ENCODE data around the gene TOB2.

The TOB2 gene

GRCh38 chr22:41446639-41447434 lies at the start of gene TOB2:
Gene TOB2 (minus strand): TSS chr22:41446801. CDS start chr22:41437345, 9,456 bp downstream.
- DNase-seq = peak; percentile 95

GRCh38 chr22:41491374-41492100 lies 44.9 kb upstream of the TOB2 start:
- no peak for DNase-seq

GRCh38 chr22:41488596-41489385 lies 42.2 kb upstream of the TOB2 start:
- no peak for DNase-seq

GRCh38 chr22:41488076-41488475 lies 41.5 kb upstream of the TOB2 start:
- no peak for DNase-seq

GRCh38 chr22:41487037-41487935 lies 40.7 kb upstream of the TOB2 start:
- no peak for DNase-seq

GRCh38 chr22:41485033-41485432 lies 38.4 kb upstream of the TOB2 start:
- no peak for DNase-seq

GRCh38 chr22:41482319-41482935 lies 35.8 kb upstream of the TOB2 start:
- no peak for DNase-seq

- no peak for DNase-seq
These were observed 35.3 kb upstream of the TOB2 start for GRCh38 chr22:41481925-41482318.

GRCh38 chr22:41481131-41481830 lies 34.7 kb upstream of the TOB2 start:
- DNase-seq = no peak

- no peak for DNase-seq
These were observed 33.8 kb upstream of the TOB2 start for GRCh38 chr22:41480397-41480735.

- DNase-seq = no peak
These were observed 33.2 kb upstream of the TOB2 start for GRCh38 chr22:41479671-41480396.

GRCh38 chr22:41478891-41479521 lies 32.4 kb upstream of the TOB2 start:
- no peak for DNase-seq

- DNase-seq = no peak
These were observed 31.9 kb upstream of the TOB2 start for GRCh38 chr22:41478473-41478872.

GRCh38 chr22:41474872-41475451 lies 28.4 kb upstream of the TOB2 start:
- DNase-seq = no peak

GRCh38 chr22:41471568-41471967 lies 25.0 kb upstream of the TOB2 start:
- DNase-seq = no peak

- no peak for DNase-seq
These were observed 24.3 kb upstream of the TOB2 start for GRCh38 chr22:41470886-41471285.

GRCh38 chr22:41469218-41469851 lies 22.7 kb upstream of the TOB2 start:
- peak; percentile 60 for DNase-seq

GRCh38 chr22:41468381-41469217 lies 22.0 kb upstream of the TOB2 start, which contains the start of the genes ACO2 and PHF5A:
Gene ACO2 (plus strand): TSS chr22:41469117. CDS start chr22:41469147, 30 bp downstream.
Gene PHF5A (minus strand): TSS chr22:41468692. CDS start chr22:41468653, 39 bp downstream.
- peak; percentile 98 for DNase-seq
